Thyroid gland (tissue), 4 donors: ENCODE measurements around the gene ITIH2.

Experiments
- POLR2A ChIP-seq, 2 donors: fragments of 450-650 bp; IDR thresholded peaks; one replicate each; pipeline ENCODE4 v1.6.1; 2017; ENCODE audit warnings: antibody characterized with exemption in 2 of 2, mild to moderate bottlenecking in 2 of 2, moderate library complexity in 1 of 2
- TF ChIP-seq, protein P1 (sequence below), 6 experiments: fragments of 200-600 bp in 3 of 6; fragments of 450-650 bp in 3 of 6; sonication (generic) in 3 of 6; IDR thresholded peaks; one replicate each; pipeline ENCODE4 v1.5.1; 2016 to 2019; ENCODE audit warnings: antibody characterized with exemption in 6 of 6, mild to moderate bottlenecking in 2 of 6, inconsistent platforms in 1 of 6, moderate library complexity in 1 of 6

DNA sequence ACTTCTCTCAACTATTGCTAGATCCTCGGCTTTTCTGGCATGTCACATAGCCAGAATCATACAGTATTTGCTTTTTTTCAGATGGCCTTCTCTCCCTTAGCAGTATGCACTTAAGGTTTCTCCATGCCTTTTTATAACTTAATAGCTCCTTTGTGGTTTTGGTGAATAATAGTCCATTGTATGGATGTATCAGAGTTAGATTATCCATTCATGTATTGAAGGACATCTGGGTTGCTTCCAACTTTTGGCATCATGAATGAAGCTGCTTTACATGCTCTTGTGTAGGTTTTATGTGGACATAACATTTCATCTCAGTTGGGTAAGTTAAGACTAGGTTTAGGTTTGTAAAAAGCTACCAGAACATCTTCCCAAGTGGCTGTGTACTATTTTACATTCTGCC is 89.4 kb downstream of the ITIH2 start:
- TF ChIP-seq, protein P1, sequence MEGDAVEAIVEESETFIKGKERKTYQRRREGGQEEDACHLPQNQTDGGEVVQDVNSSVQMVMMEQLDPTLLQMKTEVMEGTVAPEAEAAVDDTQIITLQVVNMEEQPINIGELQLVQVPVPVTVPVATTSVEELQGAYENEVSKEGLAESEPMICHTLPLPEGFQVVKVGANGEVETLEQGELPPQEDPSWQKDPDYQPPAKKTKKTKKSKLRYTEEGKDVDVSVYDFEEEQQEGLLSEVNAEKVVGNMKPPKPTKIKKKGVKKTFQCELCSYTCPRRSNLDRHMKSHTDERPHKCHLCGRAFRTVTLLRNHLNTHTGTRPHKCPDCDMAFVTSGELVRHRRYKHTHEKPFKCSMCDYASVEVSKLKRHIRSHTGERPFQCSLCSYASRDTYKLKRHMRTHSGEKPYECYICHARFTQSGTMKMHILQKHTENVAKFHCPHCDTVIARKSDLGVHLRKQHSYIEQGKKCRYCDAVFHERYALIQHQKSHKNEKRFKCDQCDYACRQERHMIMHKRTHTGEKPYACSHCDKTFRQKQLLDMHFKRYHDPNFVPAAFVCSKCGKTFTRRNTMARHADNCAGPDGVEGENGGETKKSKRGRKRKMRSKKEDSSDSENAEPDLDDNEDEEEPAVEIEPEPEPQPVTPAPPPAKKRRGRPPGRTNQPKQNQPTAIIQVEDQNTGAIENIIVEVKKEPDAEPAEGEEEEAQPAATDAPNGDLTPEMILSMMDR (IDR thresholded peaks at IDR 0.05) = no peak
- no peak for TF ChIP-seq POLR2A (IDR thresholded peaks at IDR 0.05)
